Osteocyte (in vitro differentiated cells): ENCODE results near the gene COL4A2. TPM values are rescaled to one million over a fixed set of nuclear protein-coding genes. Genes with fewer than 3 reads are reported as not detected.
A peak's percentile ranks its signal among the peaks of the same experiment; 100 is the strongest.

Experiments
- DNase-seq: peaks from one replicate; pipeline ENCODE4 v3.0.0; 2021; ENCODE audit warnings: mixed read lengths; ENCODE audit not compliant: unreplicated experiment; ENCODE audit errors: extremely low spot score
- H3K27ac Mint-ChIP-seq: one replicate; pipeline ENCODE4 v1.8.0; 2021; ENCODE audit warnings: mild to moderate bottlenecking, mixed read lengths; ENCODE audit not compliant: unreplicated experiment
- H3K27me3 Mint-ChIP-seq: one replicate; pipeline ENCODE4 v1.8.0; 2021; ENCODE audit warnings: mixed read lengths; ENCODE audit not compliant: unreplicated experiment
- H3K36me3 Mint-ChIP-seq: one replicate; pipeline ENCODE4 v1.8.0; 2021; ENCODE audit warnings: mixed read lengths; ENCODE audit not compliant: unreplicated experiment
- H3K4me1 Mint-ChIP-seq: one replicate; pipeline ENCODE4 v1.8.0; 2021; ENCODE audit warnings: mixed read lengths; ENCODE audit not compliant: unreplicated experiment
- H3K4me3 Mint-ChIP-seq: one replicate; pipeline ENCODE4 v1.8.0; 2021; ENCODE audit warnings: mild to moderate bottlenecking, moderate library complexity, mixed read lengths; ENCODE audit not compliant: unreplicated experiment
- H3K9me3 Mint-ChIP-seq: one replicate; pipeline ENCODE4 v1.8.0; 2021; ENCODE audit warnings: mixed read lengths; ENCODE audit not compliant: unreplicated experiment
- CTCF ChIP-seq: fragments of 200-600 bp; sonication (generic); IDR thresholded peaks from 2 replicates; pipeline ENCODE4 v1.5.0; 2021; ENCODE audit warnings: antibody characterized with exemption, mild to moderate bottlenecking, moderate library complexity
- total RNA-seq: library from RNA; stranded (reverse); gene quantifications from 2 replicates; pipeline ENCODE4 v1.2.1, GENCODE V29; 2021

The COL4A2 gene
- total RNA-seq, 1 donor from 2014 or later = 2,001 TPM

GRCh38 chr13:110516500-110516899 lies 209.4 kb downstream of the COL4A2 start:
- no peak overlapping the region for H3K27ac Mint-ChIP-seq
- DNase-seq = no peak
- H3K27me3 Mint-ChIP-seq = no peaks in the 10 kb centered on the region
- peaks cover 29% of the 10 kb centered on the region for H3K4me1 Mint-ChIP-seq
- H3K4me3 Mint-ChIP-seq = no peak overlapping the region
- no peaks in the 10 kb centered on the region for H3K9me3 Mint-ChIP-seq
- TF ChIP-seq CTCF = no peak
- H3K36me3 Mint-ChIP-seq = peaks cover 30% of the 10 kb centered on the region

GRCh38 chr13:110517505-110518225 lies 210.6 kb downstream of the COL4A2 start:
- H3K27me3 Mint-ChIP-seq = no peaks in the 10 kb centered on the region
- no peak for TF ChIP-seq CTCF
- peaks cover 24% of the 10 kb centered on the region for H3K36me3 Mint-ChIP-seq
- H3K4me1 Mint-ChIP-seq = peaks cover 38% of the 10 kb centered on the region
- no peaks in the 10 kb centered on the region for H3K9me3 Mint-ChIP-seq
- H3K4me3 Mint-ChIP-seq = no peak overlapping the region
- DNase-seq = no peak
- H3K27ac Mint-ChIP-seq = peak overlapping the region; percentile 8

- no peak for DNase-seq
- Mint-ChIP-seq H3K36me3 (peaks cover 22% of the 10 kb centered on the region), H3K27me3 (no peaks in the 10 kb centered on the region), H3K4me1 (peaks cover 43% of the 10 kb centered on the region), H3K27ac (no peak overlapping the region), H3K9me3 (no peaks in the 10 kb centered on the region), H3K4me3 (no peak overlapping the region)
- TF ChIP-seq CTCF = no peak
Measured at GRCh38 chr13:110518226-110518525, 211.1 kb downstream of the COL4A2 start.

- Mint-ChIP-seq H3K27me3 (no peaks in the 10 kb centered on the region), H3K36me3 (peaks cover 21% of the 10 kb centered on the region), H3K4me1 (peaks cover 47% of the 10 kb centered on the region), H3K27ac (no peak overlapping the region), H3K4me3 (no peak overlapping the region), H3K9me3 (no peaks in the 10 kb centered on the region)
- no peak for TF ChIP-seq CTCF
- DNase-seq = no peak
Measured at GRCh38 chr13:110518571-110518970, 211.5 kb downstream of the COL4A2 start.

- no peak for DNase-seq
- Mint-ChIP-seq H3K27me3 (no peaks in the 10 kb centered on the region), H3K27ac (no peak overlapping the region), H3K4me1 (peaks cover 52% of the 10 kb centered on the region), H3K4me3 (no peak overlapping the region), H3K36me3 (peaks cover 17% of the 10 kb centered on the region), H3K9me3 (no peaks in the 10 kb centered on the region)
- no peak for TF ChIP-seq CTCF
Measured at GRCh38 chr13:110519046-110519445, 212.0 kb downstream of the COL4A2 start.
